Measurements from ENCODE around the gene PXMP4. TPM values are rescaled to one million over a fixed set of nuclear protein-coding genes. Genes with fewer than 3 reads are reported as not detected.

PXMP4 gene
- total RNA-seq, 2 donors from 2014 or later, result 13.2 to 18.1 TPM

DNA sequence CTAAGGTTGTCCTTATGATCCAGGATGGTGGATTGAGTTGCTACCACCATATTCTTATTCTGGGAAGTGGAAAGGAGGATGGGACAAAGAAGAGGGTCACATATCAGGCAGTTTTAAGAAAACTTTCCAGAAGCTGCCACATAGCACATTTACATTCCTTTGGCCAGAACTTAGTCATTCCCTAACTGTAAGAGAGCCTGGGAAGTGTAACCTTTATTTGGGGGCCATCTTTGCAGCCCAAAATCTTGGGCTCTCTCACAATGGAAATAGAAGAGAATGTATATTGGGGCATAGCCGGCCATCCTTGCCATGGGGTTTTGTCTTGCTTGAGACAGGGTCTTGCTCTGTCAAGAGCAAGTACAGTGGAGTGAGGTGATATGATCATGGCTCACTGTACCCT lies 20.1 kb upstream of the PXMP4 start:
- Histone ChIP-seq H3K4me3 (no peak overlapping the region), H3K9me3 (peaks cover 6% of the 10 kb centered on the region), H3K27me3 (no peaks in the 10 kb centered on the region), H3K4me1 (no peaks in the 10 kb centered on the region), H3K9ac (ENCODE audit: low read depth in 2 of 2, low read length in 2 of 2) (no peak overlapping the region), H3K36me3 (no peaks in the 10 kb centered on the region), H3K27ac (no peak overlapping the region)
- DNase-seq, result no peak
- intact Hi-C loops (cut with DNase I), result no loop called here
- TF ChIP-seq, protein P1, sequence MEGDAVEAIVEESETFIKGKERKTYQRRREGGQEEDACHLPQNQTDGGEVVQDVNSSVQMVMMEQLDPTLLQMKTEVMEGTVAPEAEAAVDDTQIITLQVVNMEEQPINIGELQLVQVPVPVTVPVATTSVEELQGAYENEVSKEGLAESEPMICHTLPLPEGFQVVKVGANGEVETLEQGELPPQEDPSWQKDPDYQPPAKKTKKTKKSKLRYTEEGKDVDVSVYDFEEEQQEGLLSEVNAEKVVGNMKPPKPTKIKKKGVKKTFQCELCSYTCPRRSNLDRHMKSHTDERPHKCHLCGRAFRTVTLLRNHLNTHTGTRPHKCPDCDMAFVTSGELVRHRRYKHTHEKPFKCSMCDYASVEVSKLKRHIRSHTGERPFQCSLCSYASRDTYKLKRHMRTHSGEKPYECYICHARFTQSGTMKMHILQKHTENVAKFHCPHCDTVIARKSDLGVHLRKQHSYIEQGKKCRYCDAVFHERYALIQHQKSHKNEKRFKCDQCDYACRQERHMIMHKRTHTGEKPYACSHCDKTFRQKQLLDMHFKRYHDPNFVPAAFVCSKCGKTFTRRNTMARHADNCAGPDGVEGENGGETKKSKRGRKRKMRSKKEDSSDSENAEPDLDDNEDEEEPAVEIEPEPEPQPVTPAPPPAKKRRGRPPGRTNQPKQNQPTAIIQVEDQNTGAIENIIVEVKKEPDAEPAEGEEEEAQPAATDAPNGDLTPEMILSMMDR (IDR thresholded peaks at IDR 0.05), result no peak

DNA sequence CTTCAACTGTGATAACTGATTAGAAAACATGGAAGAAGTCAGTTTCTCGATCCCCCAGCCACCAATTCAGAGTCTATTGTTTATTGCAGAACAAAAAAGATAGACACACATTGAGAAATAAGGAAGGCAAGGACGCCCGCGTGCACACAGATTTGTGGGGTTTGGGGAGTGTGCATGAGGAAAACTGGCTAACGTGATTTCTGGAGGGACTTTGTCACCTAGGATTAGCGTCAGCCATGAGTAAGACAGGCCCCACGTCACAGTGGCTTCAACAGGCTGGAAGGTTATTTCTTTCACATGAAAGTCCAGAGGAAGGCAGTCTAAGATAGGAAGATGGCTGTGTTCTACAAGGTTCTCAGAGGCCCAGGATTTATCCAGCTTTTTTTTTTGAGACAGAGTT lies 19.4 kb upstream of the PXMP4 start:
- TF ChIP-seq, protein P1 (IDR thresholded peaks at IDR 0.05), result no peak
- Histone ChIP-seq H3K36me3 (no peaks in the 10 kb centered on the region), H3K9ac (ENCODE audit: low read depth in 2 of 2, low read length in 2 of 2) (no peak overlapping the region), H3K4me1 (no peaks in the 10 kb centered on the region), H3K27ac (no peak overlapping the region), H3K4me3 (no peak overlapping the region), H3K9me3 (peaks cover 6% of the 10 kb centered on the region), H3K27me3 (no peaks in the 10 kb centered on the region)
- no peak for DNase-seq
- intact Hi-C loops (cut with DNase I), result no loop called here

DNA sequence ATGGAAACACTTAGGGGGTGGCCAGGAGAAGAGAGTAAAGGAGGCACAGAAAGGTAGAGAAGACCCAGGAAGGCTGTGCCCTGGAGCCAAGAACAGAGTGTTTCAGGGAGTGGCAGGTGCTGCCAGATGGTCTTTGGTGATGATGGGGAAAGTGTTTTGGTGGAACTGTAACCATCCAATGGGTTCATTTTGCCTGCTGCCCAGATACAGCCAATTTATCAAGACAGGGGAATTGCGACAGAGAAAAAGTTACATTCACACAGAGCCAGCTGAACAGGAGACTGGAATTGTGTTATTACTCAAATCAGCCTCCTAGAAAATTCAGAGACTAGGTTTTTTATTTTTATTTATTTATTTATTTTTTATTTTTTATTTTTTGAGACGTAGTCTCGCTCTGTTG lies 16.9 kb upstream of the PXMP4 start:
- H3K27me3 ChIP-seq, result no peaks in the 10 kb centered on the region
- no peak for DNase-seq
- H3K36me3 ChIP-seq, result no peaks in the 10 kb centered on the region
- intact Hi-C loops (cut with DNase I), result no loop called here
- TF ChIP-seq, protein P1 (IDR thresholded peaks at IDR 0.05), result no peak
- H3K9me3 ChIP-seq, result peaks cover 6% of the 10 kb centered on the region
- H3K27ac ChIP-seq, result no peak overlapping the region
- H3K4me1 ChIP-seq, result peaks cover 3% of the 10 kb centered on the region
- no peak overlapping the region for H3K9ac ChIP-seq (ENCODE audit: low read depth in 2 of 2, low read length in 2 of 2)
- H3K4me3 ChIP-seq, result no peak overlapping the region

DNA sequence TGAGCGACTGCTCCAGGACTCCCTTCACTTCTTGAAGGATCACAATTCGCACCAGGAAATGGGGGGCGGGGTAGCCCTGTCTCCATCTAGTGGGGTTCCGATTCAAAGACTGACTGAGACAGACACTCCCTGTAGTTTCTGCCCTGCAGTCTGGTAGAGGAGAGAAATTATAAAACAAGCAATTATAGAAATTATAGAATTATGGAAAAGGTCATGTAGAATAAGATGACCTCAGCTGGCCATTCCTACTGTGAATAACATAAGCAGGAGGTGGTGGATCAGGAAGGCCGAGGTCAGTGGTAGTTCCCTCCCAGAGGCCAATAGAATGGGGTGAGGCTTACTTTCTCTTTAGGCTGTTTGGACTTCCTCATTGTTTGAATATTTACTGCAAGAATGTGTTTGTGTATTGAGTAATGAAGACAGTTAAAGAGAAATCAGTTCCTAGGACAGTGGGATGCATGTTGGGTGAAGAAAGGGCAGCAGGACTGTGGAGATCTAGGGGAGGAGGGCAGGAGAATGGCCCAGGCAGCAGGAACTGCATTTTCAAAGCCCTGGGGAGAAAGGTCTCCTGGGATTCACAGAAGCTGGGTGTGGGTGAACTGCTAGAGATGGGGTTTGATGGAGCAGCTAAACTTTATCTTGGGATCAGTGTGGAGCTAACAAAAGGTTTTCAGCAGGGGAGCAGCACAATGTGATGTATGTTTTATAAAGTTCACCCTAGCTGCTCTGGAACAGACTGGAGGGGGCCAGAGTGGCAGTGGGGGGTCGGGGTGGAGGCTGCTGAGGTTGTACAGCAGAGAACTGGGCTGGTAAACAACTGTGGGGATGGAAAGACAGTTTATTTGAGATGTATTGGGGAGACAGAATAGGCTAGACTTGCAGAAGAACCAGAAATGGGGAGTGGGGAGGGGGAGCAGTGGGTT lies 13.8 kb upstream of the PXMP4 start:
- peak overlapping the region; percentile 50 to 58 for H3K9ac ChIP-seq (ENCODE audit: low read depth in 2 of 2, low read length in 2 of 2)
- intact Hi-C loops (cut with DNase I), result loop anchor here (5.0 kb wide), 1 partner anchor 53 kb away; no protein-coding TSS in a partner anchor
- H3K4me3 ChIP-seq, result no peak overlapping the region
- peak overlapping the region; percentile 97 for H3K27ac ChIP-seq
- no peaks in the 10 kb centered on the region for H3K27me3 ChIP-seq
- TF ChIP-seq, protein P1 (IDR thresholded peaks at IDR 0.05), result no peak
- no peaks in the 10 kb centered on the region for H3K36me3 ChIP-seq
- peak; percentile 71 for DNase-seq
- peaks cover 3% of the 10 kb centered on the region for H3K4me1 ChIP-seq
- peaks cover 6% of the 10 kb centered on the region for H3K9me3 ChIP-seq

DNA sequence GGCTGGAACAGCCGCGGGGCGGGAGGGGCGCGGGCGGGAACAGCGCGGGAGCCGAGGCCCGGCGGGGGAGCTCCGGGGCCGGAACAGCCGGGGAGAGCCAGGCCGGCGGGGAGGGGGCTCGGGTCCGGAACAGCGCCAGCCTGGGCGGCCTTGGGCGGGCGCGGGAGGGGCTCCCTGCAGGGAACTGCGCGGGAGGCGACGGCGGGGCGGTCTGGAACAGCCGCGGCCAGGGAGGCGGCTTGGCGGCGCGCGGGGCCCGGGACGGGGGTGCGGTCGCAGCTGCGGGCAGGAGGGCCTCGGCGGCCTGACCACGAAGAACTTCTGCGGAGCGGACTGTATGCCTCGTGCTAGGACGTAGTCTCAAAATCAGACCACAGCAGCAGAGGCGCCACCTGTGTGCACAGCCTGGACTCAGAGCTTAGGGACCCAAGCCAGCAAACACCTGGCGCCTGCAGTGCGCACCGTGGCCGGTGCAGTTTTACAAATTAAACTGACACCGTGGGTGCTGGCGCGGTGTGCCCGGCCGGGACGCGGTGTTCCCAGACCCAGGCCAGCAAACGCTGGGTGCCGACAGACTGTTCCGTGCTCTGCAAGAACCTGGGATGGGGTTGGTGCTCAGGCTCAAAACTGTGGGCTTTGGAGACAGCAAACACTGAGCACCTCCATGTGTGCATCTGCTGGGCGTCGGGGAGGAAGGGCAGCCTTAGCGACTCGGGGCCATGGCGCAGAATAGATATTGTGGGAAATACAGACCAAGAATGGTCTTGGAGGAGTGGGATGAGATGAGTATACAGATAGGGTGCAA lies 12.3 kb upstream of the PXMP4 start:
- Histone ChIP-seq H3K9me3 (peaks cover 6% of the 10 kb centered on the region), H3K27me3 (no peaks in the 10 kb centered on the region), H3K9ac (ENCODE audit: low read depth in 2 of 2, low read length in 2 of 2) (peak overlapping the region; percentile 84 to 92), H3K36me3 (no peaks in the 10 kb centered on the region), H3K4me1 (peaks cover 3% of the 10 kb centered on the region), H3K4me3 (peak overlapping the region; percentile 50), H3K27ac (peak overlapping the region; percentile 97)
- peak; percentile 88 for DNase-seq
- TF ChIP-seq, protein P1 (IDR thresholded peaks at IDR 0.05), result no peak
- intact Hi-C loops (cut with DNase I), result loop anchor here (5.0 kb wide), 1 partner anchor 55 kb away; no protein-coding TSS in a partner anchor
